Iris pigment epithelial cell (primary cell): Measurements from ENCODE around the gene TRIOBP.
A peak's percentile ranks its signal among the peaks of the same experiment; 100 is the strongest.
"Not testable (repeated sequence)": the region's sequence is repeated elsewhere in the genome, so short reads cannot be mapped to it uniquely, and the experiment has no call there.

Source experiments
- DNase-seq: peaks from one replicate; pipeline ENCODE4 v3.0.0-alpha.2; 2011; ENCODE audit warnings: low read depth

Gene TRIOBP

DNA sequence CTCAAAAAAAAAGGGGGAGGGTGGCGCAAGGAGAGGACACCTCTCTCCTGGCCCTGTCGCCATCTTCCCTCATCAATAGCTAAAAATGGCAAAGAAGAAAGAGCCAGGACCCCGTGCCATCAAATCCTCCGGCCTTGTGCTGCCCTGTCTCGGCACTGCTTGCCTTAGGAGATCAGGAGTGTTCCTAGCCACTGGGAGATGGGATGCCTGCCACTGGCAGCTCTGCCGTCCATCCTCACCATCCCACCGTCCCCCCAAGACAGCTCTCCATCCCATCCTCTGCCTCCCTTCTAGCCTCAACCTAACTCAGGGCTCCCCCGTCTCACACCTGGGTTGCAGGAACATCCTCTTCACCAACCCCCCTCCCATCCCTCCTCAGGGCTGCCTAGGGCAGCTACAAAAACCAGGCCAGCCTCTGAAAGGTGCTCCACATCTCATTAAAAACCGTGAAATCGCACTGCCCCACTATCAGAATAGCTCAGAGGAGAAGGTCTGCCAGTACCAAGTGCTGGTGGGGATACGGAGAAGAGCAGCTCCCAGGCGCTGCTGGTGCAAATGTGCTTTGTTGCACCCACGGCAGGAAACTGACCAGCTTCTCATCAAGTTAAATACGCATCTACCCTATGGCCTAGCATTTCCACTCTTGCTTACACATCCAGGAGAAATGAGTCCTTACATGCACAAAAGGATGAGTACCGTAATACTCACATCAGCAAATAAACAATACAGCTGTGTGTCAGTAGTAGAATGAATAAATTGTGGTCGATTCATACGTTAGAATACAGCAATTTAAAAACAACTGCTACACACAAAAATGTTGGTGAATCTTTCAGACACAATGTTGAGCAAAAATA lies 79.2 kb downstream of the TRIOBP start:
- peak; percentile 69 for DNase-seq

DNA sequence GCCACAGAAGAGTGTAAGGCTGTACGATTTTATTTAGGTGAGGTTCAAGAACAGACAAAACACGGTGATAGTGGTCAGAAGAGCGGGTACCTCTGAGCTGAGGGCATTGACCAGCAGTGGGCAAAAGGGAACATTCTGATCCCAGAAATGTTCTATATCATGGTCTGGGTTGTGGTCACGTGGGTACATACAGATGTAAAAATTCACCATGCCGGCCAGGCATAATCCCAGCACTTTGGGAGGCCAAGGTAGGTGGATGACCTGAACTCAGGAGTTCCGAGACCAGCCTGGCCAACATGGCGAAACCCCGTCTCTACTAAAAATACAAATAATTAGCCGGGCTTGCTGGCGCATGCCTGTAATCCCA lies 79.8 kb downstream of the TRIOBP start:
- DNase-seq: no peak

DNA sequence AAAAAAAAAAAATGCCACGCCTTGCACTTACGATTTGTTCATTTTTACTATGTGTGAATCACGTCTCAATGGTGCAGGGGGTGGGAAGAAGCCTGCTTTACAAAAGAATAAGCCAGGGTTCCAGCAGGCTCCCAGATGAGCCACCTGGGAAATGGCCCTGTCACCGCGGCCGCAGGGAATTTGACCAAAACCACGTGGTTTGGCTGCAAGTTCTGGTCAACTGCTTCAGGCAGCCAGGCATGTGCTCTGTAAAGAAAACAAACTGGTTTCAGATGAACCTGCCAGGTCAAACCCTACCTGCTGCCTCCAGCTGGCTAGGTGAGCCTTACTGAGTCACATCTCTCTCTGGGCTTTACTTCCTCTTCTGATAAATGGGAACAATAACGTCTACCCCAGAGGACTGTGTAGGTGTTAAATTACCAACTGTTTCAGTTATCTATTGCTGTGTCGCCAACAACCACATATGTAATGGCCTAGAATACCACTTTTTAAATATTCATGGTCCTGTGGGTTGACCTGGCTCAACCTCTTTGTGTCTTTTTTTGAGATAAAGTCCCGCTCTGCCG lies 80.4 kb downstream of the TRIOBP start:
- DNase-seq: peak; percentile 55

DNA sequence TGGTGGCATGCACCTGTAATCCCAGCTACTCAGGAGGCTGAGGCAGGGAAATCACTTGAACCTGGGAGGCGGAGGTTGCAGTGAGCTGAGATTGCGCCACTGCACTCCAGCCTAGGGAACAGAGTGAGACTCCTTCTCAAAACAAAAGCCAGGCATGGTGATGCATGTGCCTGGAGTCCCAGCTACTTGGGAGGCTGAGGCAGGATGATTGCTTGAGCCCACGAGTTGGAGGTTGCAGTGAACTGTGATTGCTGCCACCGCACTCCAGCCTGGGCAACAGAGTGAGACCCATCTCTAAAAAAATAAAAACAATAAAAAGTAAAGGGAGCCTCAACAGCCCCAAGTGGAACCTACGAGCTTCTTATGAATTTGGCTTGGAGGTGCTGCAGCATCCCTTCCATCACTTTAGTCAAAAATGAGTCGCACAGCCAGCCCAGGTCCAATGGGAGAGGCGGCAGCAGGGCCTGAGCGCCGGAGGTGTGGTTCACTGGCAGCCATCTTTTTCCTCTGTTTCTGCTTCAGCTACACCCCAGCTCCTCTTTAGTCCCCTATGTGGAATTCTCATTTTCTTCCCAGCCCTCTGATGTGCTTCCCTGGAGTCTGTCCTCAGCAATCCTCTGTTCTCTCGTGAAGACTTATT lies 81.6 kb downstream of the TRIOBP start:
- DNase-seq: no peak

DNA sequence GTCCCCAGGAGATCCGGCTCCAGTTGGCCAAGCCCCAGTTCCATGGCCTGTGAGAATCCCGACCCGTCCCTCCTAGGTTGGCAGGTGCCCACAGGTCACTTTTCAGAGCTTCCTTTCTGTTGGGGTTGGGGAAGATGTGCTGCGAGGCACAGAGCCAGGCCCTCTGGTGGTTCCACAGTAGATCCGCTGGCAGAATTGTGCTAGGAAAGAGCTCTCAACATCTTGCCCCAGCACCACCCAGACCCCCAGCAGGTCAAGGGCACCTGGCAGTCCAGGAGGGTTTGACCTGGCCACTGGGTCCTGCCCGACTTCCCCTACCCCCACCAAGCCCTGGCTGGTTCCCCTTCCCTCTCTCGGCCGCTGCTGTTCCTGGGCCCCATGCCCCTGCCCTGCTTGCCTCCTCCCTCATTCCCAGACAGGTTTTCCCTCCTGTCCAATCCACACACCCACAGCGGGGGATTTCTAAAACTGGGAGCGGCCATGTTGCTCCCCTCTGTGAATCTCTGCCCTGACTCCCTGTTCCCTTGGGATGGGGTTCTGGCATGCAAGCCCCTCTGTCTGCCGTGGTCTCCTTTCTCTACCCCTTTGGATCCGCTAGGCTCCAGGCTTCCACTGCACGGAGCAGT lies 84.7 kb downstream of the TRIOBP start:
- no peak for DNase-seq

DNA sequence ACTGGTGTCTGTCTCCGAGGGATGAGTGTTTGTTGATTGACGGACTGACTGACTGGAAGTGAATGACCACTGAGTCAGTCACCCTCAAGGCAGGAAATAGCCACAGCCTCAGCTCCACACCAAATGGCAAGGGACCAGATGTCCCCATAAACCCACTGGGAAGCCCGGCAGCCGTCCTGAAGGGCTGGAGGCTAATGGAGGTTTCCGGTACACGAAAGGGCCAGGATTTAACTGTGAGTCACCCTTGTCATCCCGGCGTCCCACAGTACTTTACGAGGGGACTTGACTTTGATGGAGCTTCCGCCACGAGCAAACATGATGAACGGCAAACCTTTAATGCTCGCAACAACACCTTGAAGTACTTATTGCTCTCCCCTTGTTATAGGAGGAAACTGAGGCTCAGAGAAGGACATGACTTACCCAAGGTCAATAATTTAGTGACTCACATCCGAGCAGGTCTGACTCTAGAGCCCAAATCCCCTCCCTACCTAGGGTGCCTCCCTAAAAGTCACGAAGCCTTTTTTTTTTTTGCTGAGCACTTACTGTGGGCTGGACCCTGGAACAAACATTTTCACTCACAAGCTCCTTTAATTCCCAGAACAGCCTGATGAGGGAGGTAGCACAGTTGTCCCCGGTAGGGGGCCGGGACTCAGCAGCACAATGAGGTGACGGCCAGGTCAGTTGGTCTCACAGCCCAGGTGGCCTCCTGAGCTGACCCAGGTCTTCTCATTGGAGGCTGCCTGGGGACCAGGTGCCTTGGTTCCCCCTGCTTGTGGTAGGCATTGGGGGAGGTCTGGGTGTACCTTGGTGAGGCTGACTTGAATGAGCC lies 85.7 kb downstream of the TRIOBP start:
- no peak for DNase-seq

DNA sequence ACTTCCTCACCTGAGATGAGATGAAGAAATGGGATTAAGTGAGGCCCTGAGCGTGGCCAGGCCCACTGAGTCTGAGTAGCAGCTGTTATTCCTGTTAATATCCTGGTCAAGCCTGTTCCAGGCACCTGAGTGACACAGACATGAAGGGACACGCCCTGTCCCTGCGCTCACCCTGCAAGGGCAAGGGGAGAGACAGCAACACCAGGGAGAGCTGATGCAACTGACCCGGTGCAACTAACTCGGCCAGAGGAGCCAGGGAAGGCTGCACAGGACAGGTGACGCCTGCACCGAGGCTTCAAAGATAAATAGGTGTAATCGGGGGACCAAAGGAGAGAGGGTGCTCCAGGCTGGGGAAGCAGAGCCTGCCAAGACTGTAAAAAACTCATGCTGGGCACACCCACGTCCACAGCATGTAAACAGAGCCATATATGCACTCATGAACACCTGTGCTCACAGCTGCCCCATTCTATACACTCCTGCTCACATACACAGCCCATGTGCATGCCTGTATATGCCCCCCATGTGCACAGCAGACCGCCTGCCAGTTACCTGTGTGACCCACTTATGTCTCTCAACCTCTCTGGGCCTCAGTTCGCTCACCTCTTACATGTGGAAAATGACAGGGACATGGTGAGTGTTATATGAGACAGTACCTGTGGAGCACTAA lies 88.1 kb downstream of the TRIOBP start:
- DNase-seq: no peak

DNA sequence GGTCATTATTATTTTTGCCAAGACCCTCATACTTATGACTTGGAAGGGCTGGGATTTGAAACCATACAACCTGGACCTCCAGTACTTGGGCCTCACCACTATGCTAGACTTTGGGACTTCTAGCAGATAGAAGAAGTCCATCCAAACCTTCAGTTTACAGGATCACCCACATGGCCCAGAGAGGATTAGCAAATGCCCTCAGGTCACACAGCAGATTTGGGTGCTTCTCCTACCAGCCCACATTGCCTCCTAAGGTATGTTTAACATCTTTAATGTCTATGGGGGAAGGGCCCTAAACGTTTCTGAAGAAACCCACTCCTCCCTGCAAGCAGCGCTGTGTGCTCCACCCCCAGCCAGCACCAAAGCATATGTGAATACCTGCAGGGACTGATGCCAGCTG lies 93.4 kb downstream of the TRIOBP start:
- DNase-seq: no peak

DNA sequence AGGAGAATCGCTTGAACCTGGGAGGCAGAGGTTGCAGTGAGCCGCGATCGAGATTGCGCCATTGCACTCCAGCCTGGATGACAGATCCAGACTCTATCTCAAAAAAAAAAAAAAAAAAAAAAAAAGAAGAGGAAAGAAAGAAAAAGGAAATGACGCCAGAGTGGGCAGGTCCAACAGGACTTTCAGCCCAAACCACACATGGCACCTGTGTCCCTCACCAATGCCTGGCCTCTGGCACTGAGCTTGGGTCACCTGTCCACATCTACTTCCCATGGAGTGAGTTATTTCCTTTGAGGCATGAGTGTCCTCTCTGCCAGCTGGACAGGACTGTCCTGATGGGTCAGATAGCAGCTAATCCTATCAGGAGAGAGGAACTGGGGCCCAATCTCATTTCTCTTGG lies 95.6 kb downstream of the TRIOBP start:
- no peak for DNase-seq

DNA sequence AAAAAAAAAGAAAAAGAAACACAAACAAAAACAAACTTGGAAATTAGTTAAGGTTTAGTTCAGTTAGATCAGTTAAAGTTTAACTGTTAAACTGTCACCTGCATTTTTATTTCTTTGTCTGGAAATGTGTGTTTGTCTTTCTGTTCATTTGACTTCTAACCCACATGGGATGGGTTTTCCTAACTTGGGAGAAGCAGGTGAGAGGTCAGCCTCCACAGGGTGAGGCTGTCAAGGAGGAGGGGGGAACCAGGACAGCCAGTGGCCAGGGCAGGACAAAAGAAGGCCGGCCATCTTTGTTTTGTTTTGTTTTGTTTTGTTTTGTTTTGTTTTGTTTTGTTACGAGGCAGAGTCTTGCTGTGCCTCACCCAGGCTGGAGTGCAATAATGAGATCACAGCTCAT lies 97.5 kb downstream of the TRIOBP start:
- DNase-seq: no peak

DNA sequence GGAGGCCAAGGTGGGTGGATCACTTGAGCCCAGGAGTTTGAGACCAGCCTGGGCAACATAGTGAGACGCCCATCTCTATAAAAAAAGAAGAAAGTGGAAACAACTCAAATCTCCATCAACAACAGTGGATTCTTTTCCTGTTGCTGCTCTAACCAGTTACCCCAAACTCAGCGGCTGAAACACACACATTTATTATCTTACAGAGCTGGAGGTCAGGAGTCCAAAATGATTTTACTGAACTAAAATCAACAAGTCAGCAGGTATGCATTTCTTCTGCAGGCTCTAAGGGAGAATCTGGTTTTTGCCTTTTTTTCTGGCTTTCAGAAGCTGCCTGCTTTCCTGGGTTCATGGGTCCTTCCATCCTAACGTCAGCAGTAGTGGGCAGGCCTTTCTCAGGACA lies 99.2 kb downstream of the TRIOBP start:
- no peak for DNase-seq

DNA sequence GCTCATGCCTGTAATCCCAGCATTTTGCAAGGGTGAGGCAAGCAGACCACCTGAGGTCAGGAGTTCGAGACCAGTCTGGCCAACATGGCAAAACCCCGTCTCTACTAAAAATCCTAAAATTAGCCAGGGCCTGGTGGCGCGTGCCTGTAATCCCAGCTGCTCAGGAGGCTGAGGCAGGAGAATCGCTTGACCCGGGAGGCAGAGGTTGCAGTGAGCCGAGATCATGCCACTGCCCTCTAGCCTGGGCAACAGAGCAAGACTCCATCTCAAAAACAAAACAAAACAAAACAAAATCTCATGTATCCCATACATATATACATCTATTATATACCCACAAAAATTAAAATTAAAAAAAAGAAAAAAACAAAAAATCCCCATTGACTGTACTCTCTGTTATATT lies 100.4 kb downstream of the TRIOBP start:
- not testable (repeated sequence) for DNase-seq

DNA sequence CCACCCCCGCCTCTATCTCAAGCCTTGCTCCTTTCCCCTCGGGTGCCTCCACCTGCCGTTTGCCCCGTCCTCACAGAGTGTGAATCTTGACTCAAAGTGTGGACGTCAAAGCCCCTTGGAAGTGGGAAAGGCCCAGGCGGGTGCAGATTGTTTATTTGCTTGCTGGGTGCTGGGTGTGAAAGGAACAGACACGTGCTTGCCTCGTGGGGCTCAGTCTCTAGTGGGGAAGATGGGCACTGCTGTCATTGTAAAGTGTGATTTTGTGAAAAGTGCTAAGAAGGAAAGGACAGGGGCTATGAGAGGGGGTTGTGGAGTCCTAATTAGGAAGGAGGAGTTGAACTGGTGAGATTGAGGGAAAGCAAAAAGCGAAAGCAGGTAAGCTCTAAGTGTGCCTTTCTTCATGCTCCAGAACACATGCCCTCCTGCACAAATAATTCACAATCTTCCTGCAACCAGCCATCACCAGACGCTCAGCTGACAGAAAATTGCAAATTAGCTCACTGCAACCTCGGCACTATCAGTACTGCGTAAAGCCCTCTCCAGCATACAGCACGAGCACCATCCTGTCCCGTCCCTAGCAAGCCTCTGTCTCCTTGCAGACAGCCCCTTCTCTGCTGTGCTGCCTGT lies 101.1 kb downstream of the TRIOBP start:
- DNase-seq: no peak

DNA sequence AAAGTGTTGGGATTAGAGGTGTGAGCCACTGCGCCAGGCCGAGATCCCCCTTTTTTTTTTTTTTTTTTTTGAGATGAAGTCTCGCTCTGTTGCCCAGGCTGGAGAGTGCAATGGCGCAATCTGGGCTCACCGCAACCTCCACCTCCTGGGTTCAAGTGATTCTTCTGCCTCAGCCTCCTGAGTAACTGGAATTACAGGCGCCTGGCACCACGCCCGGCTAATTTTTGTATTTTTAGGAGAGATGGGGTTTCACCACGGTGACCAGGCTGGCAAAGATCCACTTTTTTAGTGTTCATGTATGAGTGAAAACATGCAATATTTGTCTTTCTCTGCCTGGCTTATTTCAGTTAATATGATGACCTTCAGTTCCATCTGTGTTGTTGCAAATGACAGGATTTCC lies 103.1 kb downstream of the TRIOBP start:
- not testable (repeated sequence) for DNase-seq

DNA sequence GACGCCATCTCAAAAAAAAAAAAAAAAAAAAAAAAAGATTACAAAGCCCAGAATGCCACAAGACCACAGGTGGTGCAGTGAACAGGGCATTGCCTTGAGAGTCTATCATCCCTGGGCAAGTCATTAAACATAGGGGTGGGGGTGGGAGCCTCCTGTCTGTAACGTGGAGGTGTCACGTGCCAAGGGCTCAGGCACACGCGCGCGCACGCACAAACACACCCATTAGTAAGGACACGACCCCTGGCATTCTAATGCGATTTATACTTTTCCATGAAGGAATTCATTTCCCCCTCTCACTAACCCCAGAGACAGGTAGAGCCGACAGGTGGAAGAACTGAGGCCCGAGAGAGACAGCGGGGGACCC lies 105.1 kb downstream of the TRIOBP start:
- DNase-seq: no peak

DNA sequence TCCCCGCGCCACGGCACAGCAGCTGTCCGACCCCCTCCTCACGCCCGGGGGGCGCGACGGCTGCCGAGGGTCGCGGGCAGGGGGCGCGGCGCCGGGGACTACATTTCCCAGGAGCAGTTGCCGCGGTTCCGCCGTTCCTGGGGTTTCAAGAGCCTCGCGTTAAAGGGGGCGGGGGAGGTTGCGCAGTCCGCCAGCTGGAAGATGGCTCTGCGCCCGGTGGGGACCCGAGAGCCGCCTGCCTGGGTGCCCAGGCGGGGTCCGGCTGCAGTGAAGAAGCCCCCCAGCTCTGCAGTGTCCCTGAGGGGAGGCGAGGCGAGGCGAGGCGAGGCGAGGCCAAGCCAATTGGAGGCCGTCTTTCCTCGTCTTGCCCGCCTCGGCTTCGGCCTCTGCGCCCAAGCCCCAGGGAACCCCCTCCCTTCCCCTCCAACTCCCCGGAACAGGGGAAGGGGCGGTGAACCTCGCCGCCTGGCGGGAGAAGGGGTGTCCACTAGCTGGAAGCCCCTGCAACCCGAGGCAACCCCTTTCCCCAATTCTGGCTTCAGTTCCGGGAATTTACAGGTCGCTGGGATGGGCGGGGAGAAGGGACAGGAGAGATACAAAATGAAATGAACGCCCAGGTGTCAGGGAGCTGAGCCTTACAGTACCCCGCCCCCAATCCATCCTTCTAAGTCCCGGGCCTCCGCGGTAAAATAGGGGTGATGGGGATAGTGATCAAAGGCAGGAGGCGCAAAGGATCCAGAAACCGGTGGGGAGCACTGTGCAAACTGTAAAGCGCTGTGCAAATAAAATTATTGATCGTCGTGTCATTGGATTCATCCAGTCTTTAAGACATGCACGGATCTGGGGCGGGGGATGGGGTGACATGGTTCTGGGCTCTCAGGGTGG lies 105.7 kb downstream of the TRIOBP start:
- DNase-seq: peak; percentile 59

DNA sequence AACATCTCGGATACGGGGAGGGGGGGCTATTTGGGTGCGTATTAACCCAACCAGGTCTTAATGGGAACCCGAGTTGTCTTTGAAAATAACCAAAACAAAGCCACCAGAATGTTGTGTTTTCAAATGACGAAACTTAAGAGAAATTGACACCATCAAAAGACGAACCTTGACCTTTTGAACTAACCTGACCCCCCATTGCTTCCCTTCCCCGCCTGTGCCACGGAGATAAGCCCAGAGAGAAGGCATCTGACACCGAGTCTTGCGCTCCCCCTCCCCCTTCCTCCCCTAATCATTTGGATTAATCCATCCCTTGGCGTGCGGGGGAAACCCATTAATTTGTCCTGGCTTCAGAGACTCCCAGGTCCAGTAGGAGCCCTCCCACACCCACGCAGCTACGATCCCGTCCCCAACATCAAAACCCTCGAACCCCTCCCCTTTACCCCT lies 106.4 kb downstream of the TRIOBP start:
- no peak for DNase-seq

DNA sequence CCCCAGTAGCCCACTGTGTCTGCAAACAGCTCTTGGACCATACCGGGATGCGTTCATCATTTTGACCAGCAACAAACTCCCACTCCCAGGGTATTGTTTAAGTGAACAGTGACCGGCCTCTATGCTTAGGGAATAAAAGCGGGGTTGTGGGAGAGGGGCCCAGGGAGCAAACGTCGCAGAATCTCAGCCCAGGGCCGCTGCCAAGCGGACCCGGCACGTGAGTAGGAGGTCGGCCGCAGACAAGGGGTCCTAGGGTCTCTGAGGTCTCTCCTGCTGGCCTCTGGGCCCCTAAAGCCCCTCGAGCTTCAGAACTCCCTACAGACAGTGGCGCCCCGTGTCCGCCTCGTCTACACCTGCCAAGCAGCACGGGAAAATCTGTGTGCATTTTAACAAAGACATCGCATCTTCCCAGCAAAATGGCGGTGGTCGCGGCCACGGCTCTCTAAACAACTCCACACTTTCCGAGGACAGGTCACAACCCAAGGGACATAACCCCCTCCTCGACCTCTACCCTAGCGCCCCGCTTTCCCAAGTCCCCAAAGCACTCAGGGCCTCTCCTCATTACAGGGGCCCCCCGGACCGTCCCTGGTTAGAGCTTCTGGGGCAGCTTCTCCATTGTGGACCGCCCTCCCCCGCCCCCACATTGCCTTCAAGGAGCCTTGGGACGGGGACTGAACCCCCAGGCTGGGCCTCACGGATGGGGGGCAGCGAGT lies 106.9 kb downstream of the TRIOBP start:
- no peak for DNase-seq

DNA sequence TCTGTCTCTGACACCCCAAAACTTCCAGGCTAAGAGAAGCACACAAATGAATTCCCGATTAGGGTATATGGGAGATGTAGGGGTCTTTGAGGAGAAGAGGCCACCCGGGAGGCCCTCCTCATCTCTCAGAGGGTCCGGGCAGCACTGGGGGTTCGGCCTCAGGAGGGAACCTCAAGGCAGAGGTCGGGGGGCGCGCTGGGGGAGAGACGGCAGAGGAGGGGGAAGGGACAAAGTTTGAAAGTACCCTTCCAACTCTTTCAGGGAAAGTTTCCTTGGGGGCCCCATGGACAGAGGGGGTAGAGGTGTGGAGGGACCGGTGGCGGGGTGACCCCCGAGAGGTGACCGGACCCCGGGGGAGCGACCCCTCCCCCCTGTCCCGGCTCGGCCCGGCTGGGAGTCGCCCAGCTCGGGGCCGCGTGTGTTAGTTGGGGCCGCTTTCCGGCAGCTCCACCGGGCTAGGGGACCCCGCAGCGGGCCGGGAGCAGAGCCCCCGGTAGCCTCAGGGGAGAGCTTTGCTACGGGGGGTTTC lies 107.6 kb downstream of the TRIOBP start:
- no peak for DNase-seq
